Endothelial cell of umbilical vein (primary cell): ENCODE measurements around the gene PPM1M.

ENCODE experiments used
- FOS ChIP-seq: IDR thresholded peaks from 2 replicates; pipeline ENCODE4 v1.6.1; 2011; ENCODE audit warnings: mild to moderate bottlenecking, low read length, moderate library complexity, borderline replicate concordance; ENCODE audit not compliant: insufficient read depth
- MYC ChIP-seq: IDR thresholded peaks from one replicate; pipeline ENCODE4 v1.6.1; 2011; ENCODE audit warnings: mild to moderate bottlenecking, low read depth, low read length
- POLR2A ChIP-seq: IDR thresholded peaks from 2 replicates; pipeline ENCODE4 v1.6.1; 2012; ENCODE audit warnings: low read depth, mild to moderate bottlenecking, control low read depth, low read length
- TF ChIP-seq, protein P1 (sequence below), 2 donors: IDR thresholded peaks; 1 replicate in 1 of 2; 2 replicates in 1 of 2; pipeline ENCODE4 v1.5.1; 2011; ENCODE audit warnings: low read length in 2 of 2, mild to moderate bottlenecking in 2 of 2, moderate library complexity in 2 of 2, control low read depth in 1 of 2, inconsistent platforms in 1 of 2, low read depth in 1 of 2; ENCODE audit not compliant: insufficient read depth in 1 of 2; ENCODE audit errors: extremely low read depth in 1 of 2

DNA sequence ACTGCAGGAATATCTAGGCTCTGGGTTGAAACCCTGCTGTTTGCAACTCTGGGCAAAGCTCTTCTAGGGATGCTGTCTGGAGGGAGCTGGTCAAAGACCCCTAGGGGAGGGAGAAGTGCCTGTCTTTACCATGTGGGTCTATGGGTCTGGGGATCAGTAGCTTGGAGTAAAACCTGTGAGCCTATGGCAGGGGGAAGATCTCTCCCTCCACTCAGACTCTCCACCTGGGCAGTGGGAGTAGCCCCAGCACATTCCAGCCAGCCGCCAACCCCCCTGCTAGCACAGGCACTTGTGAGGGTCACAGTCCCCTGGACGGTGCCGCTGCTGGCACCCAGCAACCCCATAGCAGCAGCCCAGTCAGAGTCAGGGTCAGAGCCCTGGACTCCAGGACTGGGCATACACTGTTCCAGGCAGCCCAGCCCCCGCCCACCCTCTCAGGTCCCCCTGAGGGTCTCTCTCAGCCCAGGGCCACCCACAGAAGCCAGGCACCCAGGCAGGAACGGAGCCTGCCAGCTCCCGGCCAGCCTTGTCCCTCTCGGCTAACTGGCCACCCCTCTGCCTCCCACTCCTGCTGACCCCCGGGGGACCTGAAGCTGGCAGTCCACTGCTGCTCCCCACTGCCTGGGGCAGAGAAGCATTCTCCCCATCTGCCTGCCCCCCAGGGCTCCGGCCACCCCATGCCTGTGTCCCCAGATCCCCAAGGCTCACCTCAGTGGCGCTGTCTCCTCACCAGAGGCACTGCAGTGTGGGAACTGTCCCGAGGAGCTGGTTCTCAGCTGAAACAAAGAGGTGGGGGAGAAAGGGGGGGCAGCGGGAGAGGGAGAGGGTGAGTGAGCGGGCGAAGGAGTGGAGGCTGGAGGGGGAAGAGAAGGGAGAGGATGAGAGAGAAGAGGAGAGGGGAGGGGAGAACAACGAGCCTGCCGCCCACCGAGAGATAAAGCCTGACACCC is 52.9 kb downstream of the PPM1M start:
- TF ChIP-seq, protein P1, sequence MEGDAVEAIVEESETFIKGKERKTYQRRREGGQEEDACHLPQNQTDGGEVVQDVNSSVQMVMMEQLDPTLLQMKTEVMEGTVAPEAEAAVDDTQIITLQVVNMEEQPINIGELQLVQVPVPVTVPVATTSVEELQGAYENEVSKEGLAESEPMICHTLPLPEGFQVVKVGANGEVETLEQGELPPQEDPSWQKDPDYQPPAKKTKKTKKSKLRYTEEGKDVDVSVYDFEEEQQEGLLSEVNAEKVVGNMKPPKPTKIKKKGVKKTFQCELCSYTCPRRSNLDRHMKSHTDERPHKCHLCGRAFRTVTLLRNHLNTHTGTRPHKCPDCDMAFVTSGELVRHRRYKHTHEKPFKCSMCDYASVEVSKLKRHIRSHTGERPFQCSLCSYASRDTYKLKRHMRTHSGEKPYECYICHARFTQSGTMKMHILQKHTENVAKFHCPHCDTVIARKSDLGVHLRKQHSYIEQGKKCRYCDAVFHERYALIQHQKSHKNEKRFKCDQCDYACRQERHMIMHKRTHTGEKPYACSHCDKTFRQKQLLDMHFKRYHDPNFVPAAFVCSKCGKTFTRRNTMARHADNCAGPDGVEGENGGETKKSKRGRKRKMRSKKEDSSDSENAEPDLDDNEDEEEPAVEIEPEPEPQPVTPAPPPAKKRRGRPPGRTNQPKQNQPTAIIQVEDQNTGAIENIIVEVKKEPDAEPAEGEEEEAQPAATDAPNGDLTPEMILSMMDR (IDR thresholded peaks at IDR 0.05; ENCODE audit: extremely low read depth in 1 of 2, insufficient read depth in 1 of 2, low read depth in 1 of 2, low read length in 2 of 2) = no peak
- no peak for TF ChIP-seq MYC
- TF ChIP-seq FOS = no peak
- no peak for TF ChIP-seq POLR2A
